Measurements from ENCODE around the gene POLR1H.

The POLR1H gene

DNA sequence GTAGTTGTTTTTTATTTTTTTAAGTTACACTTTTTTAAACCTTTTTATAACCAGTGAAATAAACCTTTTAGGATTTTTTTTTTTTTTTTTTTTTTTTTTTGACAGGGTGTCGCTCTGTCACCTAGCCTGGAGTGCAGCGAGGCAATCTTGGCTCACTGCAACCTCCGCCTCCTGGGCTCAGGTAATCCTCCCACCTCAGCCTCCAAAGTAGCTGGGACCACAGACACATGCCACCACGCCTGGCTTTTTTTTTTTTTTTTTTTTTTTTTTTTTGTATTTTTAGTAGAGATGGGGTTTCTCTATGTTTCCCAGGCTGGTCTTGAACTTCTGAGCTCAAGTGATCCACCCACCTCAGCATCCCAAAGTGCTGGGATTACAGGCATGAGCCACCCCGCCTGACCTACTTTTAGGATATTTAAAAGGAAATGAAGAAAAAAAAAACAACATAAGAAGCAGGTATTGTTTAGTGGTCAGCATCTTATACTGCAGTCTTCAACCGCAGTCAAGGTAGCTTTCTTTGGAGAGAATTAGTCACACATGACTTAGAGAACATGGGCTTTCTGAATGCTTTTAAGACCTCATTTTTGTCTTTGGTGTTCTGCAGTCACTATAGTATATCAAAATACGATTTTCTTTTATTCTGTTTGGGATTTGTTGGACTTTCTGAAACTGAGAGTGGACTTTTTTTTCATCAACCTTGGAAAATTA is 1.6 kb downstream of the POLR1H start:
- DNase-seq: no peak

DNA sequence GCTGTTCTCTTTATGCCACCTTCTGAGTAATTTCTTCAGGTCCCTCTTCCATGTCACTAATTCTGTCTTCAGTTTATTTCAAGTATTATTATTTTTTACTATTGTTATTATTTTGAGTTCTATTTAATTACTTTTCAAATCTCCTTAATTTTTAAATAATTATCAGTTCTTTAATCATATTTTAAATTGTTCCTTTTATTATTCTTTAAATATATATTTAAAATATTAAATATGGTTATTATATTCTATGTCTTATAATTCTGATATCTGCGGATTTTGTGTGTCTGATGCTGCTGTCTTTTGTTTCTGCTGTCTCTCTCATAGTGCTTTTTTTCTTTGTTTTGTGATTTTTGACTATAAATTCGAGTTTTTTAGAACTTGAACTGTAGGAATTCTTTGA is 2.2 kb downstream of the POLR1H start:
- no peak for DNase-seq

DNA sequence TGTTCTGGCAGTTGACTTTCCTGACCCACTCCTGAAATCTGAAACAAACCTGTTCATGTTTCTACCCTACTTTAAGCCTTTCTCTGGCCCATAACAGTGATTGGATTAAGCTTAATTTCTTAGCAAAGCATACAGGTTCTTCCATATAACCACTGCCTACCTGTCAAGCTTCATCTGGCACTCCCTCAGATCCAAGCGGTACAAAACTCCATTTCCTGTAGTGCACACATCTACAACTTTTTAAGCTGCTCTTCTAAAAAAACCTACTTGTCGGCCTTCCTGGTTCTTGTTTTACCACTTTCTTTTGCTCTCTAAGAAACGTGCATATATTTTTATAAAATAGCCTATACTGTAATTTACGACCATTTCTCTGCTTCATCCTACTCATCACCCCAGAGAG is 5.0 kb downstream of the POLR1H start:
- DNase-seq: no peak

DNA sequence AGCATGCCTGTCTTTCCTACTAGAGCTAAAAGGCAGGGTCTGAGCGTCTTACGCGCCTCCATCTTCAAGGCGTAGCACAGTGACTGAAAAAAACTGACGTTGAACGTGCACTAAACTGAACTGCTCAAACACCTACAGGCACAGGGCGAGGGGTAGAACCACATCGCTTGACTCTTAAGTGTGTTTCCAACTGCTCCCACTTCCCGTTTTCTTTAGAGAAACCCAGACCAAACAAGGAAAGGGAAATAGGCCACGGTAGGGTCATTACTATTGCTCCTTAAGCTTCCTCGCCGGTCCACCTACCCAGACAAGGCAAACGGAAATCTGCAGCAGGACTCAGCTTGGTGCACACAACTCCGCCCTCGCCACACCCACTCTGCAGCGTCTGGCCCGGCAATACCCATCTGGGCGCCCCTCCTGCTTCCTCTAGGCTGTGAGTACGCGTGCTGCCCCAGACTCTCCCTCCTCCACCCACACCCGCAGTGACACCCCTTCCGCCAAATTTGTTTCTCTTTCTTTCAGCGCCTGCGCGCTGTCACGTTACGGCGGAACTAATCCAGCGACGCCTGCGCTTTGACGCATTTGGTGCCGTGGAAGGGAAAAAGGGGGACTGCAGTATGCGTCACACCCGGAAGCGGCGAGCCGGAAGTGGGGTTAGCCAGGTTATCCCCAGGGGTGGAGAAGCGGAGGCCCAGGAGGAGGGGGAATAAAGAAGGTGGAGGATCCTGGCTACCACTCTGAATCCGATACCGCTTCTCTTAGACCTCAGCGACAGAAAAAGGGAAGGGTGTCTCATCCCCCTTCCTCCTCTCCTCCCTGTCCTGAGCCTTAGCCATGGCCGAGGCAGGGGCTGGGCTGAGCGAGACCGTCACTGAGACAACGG is 5.8 kb downstream of the POLR1H start, which contains the start of gene PPP1R11:
Gene PPP1R11 (plus strand): TSS at position 622 of the 883 bp plus-strand sequence. CDS start 213 bp downstream, at position 835.
- DNase-seq: peak; percentile 99

DNA sequence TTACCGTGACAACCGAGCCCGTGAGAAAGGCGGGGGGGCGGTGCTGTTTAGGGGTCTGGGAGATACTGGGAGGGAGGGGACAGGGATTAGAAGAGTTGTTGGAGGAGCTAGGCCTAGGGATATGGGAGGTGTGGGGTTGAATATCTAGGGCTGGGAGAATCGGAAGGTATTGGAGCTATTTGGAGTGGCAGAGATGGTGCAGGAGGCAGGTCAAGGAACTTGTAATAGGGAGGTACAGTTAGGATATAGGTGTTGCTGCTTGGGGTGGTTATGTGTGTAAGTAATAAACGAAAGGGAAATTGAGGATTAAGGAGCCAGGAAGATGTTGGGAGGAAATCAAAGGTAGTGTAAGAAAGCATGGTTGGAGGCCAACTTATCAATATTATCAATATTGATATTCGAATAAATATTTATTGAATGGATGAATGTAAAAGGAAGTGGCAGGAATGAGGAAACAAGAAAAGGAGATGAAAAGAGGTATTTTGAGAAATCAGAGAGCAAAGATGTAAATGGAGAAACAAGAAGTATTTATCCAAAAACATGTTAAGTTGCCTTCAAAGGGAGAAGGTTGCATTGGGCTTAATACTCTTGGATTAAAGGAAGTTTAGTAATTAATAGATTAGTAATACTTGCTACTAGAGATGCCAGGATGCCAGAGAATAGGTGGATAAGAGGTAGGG is 6.5 kb downstream of the POLR1H start:
- no peak for DNase-seq

DNA sequence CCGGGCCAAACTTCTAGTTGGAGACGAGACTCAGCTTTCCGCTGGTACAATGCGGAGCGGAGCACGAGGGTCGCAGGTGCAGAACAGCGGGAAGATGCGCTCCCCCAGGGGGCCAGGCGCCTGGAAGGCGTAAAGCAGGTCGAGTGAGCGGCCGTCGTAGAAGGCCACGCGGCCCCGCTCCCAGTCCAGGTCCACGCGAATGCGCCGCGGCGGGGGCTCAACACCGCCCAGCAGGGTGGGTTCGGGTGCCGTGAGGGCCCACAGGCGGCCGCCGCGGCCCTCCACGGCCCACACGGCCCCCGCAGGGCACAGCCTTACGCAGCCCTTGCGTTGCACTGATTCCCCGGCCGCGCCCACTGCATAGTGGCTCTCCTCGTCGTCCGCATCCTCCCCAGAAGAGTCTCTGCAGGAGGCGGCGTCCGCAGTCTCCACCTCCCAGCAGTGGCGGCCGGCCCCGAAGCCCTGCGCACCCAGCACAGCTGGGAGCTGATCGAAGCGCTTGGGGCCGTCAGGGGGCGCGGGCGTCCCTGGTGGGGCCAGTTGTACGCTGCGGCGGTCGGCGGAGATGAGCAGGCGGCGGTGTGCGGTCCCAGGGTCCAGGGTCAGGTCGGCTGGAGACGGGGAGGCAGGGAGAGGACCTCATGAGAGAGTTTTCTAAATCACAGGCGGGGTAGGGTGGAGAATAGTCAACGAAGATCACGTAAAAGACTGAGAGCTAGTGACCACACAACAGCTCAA is 10.2 kb downstream of the POLR1H start:
- peak; percentile 33 for DNase-seq

DNA sequence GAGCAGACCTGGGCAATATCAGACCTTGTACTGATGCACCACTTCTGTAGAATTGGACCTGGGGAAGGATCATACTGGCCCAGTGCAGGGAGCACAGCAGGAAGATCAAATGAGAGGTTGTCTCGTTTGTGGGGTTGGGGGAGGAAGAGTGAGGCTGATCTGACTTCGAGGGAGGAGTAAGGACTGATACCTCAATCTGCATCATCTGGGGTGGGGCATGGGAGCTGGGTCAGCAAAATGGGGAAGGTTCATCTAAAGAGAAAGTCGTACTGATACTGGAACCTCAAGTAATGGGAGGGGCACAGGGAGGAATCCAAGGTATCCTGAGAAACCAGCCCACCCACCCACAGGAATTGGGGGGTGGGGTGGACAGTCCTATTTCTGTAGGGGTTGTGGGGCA is 10.8 kb downstream of the POLR1H start:
- no peak for DNase-seq

DNA sequence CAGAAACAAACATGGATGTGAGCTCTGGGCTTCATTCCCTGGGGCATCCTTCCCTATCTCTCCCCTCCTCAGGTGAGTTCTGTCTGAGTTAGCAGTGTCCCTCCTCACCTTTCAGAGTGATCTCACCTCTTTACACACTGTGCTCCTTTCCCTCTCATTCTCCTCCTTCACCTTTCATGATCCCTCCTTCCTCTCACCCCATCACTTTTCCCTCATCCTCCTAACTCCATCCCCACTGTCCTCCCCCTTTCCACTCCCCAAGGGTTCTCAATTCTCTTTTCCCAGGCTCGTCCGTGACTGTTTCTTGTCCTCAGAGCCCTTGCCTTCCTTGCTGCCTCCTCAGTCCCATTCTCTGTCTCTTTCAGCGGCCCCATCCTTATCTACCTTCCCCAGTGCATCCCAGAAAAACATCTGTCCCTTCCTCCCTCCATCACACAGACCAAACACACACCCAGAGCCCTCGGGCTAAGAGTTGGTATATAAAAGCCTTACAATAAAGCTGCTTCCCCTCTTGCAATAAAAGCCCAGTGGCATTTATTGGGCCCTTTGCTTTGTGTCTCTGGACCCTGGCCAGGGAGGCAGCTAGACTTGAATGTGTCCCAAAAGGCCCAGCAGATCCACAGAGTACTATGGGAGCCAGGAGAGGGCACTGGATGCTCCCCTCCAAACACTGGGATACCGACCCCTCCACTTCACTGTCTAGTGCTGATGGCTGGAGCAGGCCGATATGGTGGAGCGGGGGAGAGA is 12.6 kb downstream of the POLR1H start:
- DNase-seq: no peak

DNA sequence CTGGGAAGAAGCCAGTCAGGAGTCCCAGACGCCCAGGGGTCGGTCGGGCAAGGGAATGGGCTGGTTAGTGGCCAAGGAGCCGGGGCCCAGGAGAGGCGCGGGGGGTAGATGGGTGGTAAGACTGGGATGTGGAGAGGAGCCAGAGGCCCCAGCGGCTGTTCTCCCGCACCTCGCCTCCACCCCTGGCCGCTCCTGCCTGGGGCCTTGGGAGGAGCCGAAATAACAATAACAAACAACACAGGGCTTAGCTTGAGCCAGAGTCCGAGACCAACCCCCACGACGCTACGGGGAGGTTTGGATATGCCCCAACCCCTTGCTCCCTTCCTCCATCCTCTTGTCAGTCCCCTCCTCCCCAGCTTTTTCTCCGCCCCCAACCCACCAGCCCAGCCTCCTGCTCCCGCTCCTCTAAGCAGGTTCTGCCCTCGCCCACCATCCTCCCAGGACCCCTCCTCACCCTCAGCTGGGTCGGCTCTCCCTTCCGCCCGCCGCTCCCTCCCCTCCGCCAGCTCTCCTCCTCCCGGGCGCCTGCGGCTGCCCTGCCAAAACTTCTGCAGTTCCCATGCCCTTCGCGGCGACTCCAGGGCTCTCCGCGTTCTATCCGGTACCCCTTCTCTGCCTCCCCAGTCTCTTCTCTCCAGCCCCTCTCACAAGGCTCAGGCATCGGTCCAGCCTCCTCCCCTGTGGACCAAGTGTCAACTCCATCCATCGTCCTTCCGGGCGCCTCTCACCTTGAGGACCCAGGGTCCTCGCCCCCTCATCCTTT is 13.4 kb downstream of the POLR1H start:
- peak; percentile 7 for DNase-seq

DNA sequence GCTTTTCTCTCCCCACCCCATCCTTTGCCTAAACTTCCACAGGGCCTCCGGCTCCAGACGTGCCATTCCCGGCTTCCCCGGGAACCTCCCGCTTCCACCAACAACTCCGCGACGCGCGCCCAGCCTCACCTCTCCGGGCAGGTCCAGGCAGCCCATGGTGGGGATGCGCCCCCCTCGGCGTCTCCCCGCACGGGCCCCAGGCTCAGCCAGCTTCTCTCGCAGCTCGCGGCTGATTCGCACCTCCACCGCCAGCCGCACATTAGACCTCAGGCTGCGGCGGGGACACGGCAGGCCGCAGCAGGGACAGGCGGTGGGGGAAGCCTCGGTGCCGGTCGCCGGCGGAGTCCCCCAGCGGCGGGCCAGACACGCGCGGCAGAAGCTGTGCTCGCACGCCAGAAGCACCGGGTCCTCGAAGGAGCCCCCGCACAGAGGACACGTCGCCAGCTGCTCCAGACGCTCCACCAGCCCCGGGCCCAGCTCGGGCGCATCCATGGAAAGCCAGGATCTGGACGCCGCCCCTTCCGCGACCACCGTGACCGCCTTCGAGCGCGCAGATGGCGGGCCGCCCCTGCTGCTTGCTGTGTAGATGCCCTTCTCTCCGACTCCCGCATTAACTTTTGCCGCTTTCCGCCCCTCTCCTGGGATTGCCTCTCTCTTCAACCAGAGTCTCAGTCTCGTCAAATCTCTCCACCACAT is 14.2 kb downstream of the POLR1H start, which contains the start of gene RNF39:
Gene RNF39 (minus strand): TSS at position 676 of the 696 bp plus-strand sequence. CDS start 184 bp downstream, at position 492.
- peak; percentile 24 for DNase-seq

DNA sequence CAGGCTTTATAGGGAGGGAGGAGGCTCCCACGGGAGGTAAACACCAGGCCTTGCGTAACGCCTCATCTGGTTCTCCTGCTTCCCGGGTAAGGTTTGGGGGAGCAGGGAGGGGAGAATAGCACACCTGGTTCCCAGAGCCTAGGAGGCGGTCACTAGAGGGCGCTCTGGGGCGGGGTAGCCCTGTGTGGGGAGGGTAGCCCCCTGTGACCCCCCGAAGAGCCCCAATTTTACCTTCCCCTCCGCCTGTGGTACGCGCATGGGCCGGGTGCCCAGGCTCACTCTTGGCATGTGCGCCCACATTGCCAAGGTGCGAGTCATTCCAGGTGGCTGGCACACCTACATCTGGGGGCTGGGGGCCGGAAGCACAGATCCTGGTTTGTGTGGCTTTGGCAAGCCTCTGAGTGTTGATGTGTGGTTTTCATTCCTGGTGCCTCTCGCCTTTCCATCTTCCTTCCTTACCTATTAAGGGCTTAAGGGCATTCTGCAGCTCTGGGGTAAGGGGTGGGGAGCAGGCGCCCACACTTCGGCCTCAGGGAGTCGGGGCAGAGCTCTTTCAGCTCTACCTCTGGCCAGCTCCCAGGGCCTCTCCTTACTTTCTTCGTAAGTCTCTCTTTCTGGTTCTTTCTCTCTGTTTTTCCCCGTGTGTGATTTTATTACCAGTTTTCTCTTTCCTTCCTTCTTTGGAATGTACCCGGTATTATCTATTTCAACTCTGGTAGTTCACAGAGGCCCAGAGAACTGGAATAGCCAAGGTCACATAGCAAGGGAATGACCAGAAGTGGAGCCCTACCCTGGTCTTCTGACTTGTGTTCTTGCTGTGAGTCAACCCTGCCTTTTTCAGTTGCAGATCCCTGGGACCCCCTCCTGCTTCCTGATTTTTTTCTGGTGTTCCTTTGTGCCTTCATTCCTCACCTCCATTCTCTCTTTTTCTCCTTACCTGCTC is 15.0 kb downstream of the POLR1H start:
- DNase-seq: peak; percentile 50

DNA sequence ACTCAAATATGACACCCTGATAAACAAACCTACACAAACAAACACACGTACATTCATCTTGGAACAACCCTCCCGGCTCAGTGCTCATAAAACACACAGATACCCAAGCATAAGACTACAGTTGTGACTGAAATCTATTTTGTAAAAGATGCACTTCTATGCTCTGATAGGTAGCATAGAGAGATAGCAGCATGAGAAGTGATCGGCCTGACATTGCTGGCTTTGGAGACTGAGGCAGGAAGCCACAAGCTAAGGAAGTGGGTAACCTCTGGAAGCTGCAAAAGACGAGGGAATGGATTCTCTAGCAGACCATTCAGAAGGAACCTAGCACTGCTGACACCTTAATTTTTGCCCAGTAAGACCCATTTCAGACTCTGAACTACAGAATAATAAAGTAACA is 16.2 kb downstream of the POLR1H start:
- no peak for DNase-seq

DNA sequence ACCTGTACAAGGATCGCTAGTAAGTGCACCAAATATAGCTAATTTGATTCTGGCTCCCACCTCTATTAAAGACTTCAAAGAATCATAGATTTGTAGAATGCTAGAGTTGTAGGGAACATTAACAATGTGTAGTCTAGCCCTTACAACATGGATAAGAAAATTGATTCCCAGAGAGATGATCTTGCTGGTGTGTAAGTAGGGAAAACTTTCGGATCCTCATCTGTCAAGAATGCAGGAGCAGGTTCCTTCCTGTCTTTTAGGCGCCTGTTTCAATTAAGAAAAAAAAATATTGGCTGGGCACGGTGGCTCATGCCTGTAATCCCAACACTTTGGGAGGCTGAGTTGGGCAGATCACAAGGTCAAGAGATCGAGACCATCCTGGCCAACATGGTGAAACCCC is 26.8 kb downstream of the POLR1H start:
- DNase-seq: no peak

DNA sequence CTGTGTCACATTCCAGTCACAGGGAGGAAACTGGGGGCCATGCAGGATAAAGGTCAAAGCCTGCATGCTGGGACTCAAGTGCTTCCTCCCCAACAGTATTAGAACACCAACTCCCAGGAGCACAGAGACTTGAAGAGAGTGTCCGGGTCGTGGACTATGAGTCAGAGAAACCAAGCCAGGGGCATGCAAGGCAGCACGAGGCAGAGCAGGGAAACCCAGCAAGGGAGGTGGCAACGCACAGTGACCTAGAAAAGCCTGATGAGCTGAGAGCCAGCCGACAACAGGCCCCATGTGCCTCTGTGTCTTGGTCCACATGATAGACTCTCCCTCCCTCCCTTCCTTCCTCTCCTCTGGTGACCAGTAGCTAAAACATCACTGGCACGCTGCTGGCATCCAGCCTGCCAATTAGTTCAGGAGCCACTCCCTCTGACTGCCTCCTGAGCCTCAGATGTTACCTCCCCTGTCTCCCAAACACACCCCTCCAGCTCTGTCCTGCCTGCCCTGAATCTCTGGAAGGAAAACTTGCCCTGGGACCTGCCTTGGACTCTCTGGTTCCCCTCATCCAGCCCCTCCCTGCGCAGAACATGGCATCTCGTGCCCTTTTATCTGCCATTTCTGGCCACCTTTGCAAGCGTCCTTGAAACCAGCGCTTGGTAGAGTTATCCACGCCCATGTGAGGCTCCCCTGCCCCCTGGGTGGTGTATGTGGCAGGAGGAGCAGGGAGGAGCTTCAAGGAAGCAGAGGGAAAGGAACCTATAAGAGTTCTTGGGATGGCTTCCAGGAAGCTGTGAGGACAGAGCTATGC is 30.7 kb downstream of the POLR1H start:
- no peak for DNase-seq

DNA sequence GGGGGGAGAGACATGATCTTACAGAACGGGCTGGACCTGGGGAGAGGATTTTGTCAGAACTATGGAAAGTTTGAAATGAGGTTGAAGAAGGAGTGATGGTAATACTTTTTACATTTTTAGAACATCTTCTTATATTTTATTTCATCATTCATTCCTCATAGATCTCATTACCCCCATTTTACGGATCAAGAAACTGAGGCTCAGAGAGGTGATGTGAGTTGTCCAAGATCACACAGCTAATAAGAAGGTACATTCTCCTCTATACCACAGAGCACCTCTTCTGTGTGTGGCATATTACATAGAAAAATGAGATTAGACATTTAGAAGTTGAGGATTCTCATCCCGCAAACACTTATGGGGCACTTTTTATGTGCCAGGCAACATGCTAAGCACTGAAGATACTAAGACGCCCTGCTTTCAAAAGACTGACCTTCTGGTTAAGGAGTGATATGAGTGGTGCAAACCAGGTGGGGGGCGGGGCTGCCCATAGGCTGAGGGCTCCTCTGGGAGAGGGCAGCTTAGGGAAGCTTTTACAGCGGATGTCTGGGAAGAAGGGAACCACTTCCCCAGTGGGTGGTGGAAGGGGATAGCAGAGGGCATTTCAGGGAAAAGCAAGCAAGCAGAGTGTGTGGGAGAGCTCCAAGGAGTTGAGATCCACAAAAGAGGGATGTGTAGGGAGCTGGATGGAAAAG is 31.9 kb downstream of the POLR1H start:
- DNase-seq: no peak

DNA sequence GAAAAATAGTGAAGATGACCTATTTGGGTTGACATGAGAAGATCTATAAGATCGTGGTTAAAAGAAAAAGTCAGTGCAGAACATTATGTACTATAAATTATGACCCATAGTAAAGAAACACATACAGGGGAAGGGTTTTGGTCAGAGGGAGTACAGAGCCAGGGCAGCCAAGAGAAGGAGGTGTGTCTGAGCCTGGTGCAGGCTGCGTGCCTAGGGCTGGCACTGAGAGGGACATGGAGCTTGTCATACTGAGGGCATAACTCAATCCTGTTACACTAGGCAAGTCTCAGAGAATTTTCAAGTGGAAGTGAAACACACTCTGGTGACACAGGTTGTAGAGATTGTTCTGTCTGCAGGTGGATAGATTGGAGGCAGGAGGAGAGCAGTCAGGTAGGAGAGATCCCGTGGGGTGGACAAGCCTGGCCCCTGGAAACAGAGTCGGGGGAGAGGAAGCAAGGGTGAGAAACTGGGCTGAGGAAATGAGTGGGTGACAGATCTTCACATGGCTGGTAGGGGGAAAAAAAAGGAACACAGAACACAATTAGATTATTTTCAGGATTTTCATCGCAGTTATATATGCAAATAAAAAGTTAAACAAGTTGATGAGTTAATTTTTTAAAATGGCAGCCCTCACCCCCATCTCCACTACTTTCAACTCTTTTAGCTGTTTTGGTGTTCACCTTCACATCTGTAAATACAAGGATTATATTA is 33.0 kb downstream of the POLR1H start:
- no peak for DNase-seq

DNA sequence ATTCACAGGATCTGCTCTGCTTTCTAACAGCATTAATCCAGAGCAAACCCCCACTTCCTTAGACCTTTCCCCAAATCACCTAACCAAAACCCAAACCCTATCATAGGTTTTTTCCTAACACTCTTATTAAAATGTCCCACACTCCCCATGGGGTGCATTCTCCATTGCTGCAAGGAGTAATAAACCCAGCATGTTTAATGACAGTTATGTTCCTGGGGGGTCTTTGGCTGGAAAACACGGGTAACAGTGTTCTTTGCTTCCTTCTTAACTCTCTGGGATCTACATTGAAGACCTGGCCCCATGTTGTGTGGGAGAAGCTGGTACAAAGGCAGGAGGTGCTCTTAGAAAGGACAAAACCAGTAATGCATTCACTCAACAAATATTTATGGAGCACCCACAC is 35.8 kb downstream of the POLR1H start:
- DNase-seq: no peak
